GM19193 (cell line): Measurements from ENCODE around the gene PHACTR1.

Source experiments
- POLR2A ChIP-seq: IDR thresholded peaks from 4 replicates; pipeline ENCODE4 v1.6.1; 2011; ENCODE audit not compliant: insufficient read depth, insufficient read length; ENCODE audit errors: extremely low read depth

Gene PHACTR1

GRCh38 chr6:12811519-12811918 lies 95.0 kb downstream of the PHACTR1 start:
- no peak for TF ChIP-seq POLR2A

GRCh38 chr6:12813321-12813720 lies 96.8 kb downstream of the PHACTR1 start:
- TF ChIP-seq POLR2A = no peak

- TF ChIP-seq POLR2A = no peak
These were observed 97.4 kb downstream of the PHACTR1 start for GRCh38 chr6:12814015-12814414.

DNA sequence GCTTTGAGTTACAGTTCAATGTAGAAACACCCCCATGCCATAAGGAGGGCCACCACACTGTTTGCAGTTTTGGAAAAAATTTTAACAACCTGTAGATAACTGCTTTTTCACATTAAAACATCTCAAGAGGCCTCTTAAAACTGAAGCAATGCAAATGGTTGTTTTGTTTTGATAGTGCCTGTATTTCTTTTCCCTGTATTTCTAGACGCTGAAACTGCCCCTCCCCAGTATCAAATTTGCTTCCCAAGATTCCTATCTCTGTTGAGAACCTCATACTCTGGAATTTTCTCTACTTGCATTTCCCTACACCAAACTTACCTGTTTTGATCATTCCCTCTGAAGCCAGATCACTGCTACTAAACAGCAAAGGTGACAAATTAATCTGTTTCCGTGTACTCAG lies 98.5 kb downstream of the PHACTR1 start:
- TF ChIP-seq POLR2A = no peak

GRCh38 chr6:12815884-12816600 lies 99.5 kb downstream of the PHACTR1 start:
- no peak for TF ChIP-seq POLR2A

DNA sequence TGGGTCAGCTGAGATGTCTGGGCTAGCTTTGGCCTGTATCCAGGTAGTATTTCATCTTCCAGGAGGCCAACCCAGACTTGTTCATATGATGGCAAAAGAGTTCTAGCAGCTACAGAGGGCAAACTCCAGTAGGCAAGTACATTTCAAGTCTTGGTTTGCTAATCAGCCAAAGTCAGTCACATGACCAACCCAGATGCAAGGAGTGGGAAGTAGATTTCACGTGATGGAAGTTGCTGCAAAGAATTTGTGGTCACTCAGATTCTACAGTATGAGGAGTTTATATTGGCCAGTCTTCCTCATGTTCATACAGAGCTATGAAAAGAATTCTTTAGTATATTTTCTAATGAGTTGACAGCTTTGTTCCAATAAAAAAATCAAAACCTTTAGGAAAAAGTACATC lies 101.8 kb downstream of the PHACTR1 start:
- no peak for TF ChIP-seq POLR2A

GRCh38 chr6:12823847-12824246 lies 107.3 kb downstream of the PHACTR1 start:
- TF ChIP-seq POLR2A = no peak

DNA sequence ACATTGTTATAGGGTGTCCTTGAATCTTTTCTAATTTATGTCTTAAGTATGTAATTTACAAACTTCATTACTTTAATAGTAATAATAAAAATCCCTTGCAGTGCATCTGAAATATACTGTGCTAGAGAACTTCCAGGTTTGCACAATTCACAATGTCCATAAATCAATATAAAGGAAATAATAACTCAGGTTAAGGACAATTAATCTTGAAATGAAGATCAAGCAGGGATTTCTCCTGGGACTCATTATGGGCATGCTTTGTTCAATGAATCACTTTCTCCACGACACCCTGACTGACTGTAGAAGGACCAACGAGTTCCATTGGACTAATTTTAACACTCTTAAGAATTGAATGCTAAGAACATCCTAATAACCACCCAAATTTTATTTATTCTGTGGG lies 110.0 kb downstream of the PHACTR1 start:
- TF ChIP-seq POLR2A = no peak

- TF ChIP-seq POLR2A = no peak
These were observed 111.4 kb downstream of the PHACTR1 start for GRCh38 chr6:12827921-12828320.

DNA sequence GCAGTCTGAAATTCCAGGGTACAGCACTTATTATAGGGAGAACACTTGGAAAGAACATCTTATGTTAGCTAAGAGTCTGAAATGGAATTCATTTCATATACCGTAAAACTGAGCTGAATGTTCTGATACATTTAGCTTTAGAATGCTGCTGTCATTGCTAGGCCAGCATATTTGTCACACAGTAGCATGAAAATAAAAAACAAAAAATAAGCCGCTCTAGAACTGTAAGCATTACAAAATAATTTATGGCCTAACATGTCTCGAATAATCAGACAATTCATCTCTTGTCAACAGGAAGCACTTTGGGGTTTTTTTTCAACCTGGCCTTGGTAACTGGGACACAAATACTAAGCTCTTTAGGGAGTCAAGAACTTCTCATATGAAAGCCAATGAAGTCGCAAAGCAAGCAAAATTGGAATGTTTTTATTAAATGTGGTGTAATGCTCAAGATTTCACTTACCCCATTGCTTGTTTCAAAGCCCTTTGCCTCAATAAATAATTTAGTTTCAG lies 115.7 kb downstream of the PHACTR1 start:
- TF ChIP-seq POLR2A = no peak

DNA sequence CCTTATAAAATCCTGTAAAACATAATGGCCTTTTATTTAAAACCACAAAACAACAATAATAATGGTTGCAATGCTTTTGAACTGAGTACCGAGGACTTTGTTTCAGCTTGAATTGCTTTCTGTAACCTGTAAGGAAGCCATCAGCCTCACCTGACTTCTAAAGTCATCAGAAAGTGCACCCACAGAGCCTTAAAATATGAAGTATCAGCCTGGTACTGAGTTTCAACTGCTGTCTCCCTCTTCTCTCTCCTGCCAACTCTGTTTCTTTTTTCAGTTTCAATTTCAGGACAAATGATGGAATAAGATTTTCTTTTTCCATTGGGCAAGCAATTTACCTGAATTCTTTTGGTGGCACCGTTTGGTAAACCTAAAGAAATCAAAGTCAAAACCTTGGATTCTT lies 119.4 kb downstream of the PHACTR1 start:
- TF ChIP-seq POLR2A = no peak

- TF ChIP-seq POLR2A = no peak
These were observed 125.1 kb downstream of the PHACTR1 start for GRCh38 chr6:12841619-12842018.

DNA sequence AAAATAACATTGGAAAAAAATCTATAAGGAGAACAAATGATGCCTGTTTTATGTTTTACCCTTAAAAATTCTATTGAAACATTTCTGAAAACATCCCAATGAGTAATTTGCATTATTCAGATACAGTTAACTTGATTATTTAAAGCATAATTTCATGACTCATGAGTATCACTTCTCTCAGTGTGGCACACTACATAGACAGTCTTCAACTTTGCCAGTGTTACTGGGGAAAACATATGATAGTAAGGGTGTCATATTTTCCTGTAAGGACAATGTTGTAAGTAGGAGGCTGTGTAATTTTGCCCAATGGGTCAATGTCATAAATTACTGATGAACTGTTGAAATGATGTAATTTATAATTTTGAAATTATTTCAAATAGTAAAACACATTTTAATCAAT lies 125.5 kb downstream of the PHACTR1 start:
- TF ChIP-seq POLR2A = no peak

GRCh38 chr6:12842658-12843057 lies 126.1 kb downstream of the PHACTR1 start:
- no peak for TF ChIP-seq POLR2A

DNA sequence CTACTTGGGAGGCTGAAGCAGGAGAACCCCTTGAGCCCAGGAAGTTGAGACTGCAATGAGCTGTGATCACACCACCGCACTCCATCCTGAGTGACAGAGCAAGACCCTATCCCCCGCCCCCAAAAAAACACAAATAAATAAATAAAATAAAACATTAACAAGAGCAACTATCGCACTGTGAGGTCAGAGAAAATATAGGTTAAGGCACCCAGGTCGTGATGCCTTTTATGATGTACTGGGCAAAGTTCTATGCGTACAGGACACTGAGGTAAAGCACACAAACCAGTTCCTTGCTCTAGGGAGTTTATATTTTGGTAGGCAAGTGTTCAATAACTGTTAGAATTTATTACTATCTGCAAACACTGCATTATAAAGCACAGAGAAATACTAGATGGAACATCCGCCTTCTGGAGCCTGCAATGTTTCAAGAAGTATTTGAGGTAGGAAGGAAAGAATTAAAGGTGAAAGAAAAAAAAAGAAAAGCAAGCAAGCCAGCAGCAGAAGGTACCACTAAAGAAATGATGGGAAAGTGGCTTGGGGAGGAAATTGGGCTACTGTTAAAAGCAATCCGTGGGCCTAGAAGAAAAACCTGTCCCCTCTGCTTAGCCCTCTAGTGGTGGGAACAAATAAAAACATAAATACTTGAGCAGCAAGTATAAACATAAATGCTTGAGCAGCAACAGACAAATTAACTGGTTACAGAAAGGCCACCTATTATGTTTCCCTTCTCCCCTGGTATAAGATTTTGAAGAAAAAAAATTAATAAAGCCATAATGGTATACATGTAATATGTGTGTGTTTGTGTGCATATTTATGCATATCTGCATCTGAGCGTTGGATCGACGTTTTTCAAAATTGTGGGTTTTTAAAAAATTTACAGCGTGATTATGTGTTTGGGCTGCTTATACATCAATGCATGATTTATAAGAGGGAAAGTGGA lies 128.0 kb downstream of the PHACTR1 start:
- TF ChIP-seq POLR2A = no peak
